Mucosa of descending colon (tissue), 3 donors: Measurements from ENCODE around the gene RASGEF1C. TPM values are rescaled to one million over a fixed set of nuclear protein-coding genes. Genes with fewer than 3 reads are reported as not detected.

ENCODE experiments used
- ATAC-seq: fragments of 200-7000 bp; cut with Tn5 transposase; one replicate; pipeline ENCODE4 v1.9.1; 2020; ENCODE audit warnings: mild to moderate bottlenecking, moderate library complexity
- DNase-seq, 3 donors: peaks; one replicate each; pipeline ENCODE4 v3.0.0-alpha.2; 2020
- H3K36me3 ChIP-seq: fragments of 200-600 bp; one replicate; pipeline ENCODE4 v1.8.0; 2021; ENCODE audit warnings: low read depth, mild to moderate bottlenecking
- H3K4me1 ChIP-seq: fragments of 200-600 bp; one replicate; pipeline ENCODE4 v1.8.0; 2021; ENCODE audit warnings: low read depth, mild to moderate bottlenecking
- H3K4me3 ChIP-seq: fragments of 200-600 bp; one replicate; pipeline ENCODE4 v1.8.0; 2021; ENCODE audit warnings: mild to moderate bottlenecking
- H3K9me3 ChIP-seq: fragments of 200-600 bp; one replicate; pipeline ENCODE4 v1.8.0; 2021; ENCODE audit warnings: mild to moderate bottlenecking
- intact Hi-C, 2 donors: fragments of 100-400 bp; cut with DNase I in 1 of 2; cut with micrococcal nuclease in 1 of 2; formaldehyde crosslinking; loops; one replicate each; pipeline versions ENCODE4 v1.11.0 to v1.11.1; 2022; cut with DNase I, micrococcal nuclease
- total RNA-seq, 3 donors: library from RNA; stranded (reverse); fragmentation: NEBNext Ultra II Directional in 2 of 3; extraction: Animal tissue kit (Norgen Biotek cat#: 25700) in 2 of 3; gene quantifications; one replicate each; pipeline versions ENCODE4 v1.2.1 to v1.2.4, GENCODE V29; 2021 to 2023
- TF ChIP-seq, protein P1 (sequence below): fragments of 200-600 bp; IDR thresholded peaks from one replicate; pipeline ENCODE4 v1.8.0; 2022; ENCODE audit warnings: antibody characterized with exemption, mild to moderate bottlenecking
- donor health status: DM: no; HTN: no; CAD: no; lungs with moderate emphysema.
- donor health status: DM: no; HTN: no; CAD: no.
- donor health status: DM: no; HTN: yes; CAD: no.

Gene RASGEF1C
- total RNA-seq, 3 donors from 2014 or later = 0.17 to 1.9 (median 0.65) TPM

DNA sequence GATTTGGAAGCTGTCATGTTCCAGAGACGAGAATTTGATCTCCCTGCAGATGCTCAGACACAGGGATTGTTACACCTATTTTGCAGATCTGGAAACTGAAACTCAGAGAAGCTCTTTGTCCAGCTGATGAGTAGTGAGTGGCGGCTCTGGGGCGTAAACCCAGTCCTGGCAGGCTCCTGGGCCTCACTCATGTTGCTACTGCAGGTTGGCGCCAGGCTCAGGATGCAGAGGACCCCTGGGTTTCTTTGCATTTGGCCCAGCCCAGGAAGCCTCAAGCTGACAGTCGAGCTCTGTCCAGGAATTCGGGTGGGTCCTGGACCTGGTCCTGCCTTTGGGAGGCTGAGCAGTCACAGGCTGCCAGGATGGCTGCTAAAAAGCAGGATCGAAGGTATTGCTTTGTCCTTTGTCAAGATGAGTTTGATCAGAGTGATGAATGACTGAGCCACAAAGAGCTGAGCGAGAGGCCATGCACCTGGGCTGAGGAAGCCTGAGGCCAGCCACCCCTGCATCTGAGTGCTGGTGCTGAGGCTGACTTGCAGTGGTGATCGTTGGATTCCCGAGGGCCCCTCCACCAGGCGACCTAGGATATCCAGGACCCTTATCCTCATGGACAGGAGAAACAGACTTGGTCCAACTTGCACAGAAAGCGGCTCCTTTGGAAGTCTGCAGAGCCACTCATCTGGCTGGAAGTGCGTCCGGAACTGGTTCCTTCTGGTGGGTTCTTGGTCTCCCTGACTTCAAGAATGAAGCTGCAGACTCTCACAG lies 129.1 kb downstream of the RASGEF1C start:
- TF ChIP-seq, protein P1, sequence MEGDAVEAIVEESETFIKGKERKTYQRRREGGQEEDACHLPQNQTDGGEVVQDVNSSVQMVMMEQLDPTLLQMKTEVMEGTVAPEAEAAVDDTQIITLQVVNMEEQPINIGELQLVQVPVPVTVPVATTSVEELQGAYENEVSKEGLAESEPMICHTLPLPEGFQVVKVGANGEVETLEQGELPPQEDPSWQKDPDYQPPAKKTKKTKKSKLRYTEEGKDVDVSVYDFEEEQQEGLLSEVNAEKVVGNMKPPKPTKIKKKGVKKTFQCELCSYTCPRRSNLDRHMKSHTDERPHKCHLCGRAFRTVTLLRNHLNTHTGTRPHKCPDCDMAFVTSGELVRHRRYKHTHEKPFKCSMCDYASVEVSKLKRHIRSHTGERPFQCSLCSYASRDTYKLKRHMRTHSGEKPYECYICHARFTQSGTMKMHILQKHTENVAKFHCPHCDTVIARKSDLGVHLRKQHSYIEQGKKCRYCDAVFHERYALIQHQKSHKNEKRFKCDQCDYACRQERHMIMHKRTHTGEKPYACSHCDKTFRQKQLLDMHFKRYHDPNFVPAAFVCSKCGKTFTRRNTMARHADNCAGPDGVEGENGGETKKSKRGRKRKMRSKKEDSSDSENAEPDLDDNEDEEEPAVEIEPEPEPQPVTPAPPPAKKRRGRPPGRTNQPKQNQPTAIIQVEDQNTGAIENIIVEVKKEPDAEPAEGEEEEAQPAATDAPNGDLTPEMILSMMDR = no peak
- DNase-seq (no peak), ATAC-seq (no peak)
- no peaks in the 10 kb centered on the region for H3K9me3 ChIP-seq
- no peaks in the 10 kb centered on the region for H3K36me3 ChIP-seq
- H3K4me1 ChIP-seq = no peaks in the 10 kb centered on the region
- H3K4me3 ChIP-seq = no peak overlapping the region
- intact Hi-C loops = no loop called here

DNA sequence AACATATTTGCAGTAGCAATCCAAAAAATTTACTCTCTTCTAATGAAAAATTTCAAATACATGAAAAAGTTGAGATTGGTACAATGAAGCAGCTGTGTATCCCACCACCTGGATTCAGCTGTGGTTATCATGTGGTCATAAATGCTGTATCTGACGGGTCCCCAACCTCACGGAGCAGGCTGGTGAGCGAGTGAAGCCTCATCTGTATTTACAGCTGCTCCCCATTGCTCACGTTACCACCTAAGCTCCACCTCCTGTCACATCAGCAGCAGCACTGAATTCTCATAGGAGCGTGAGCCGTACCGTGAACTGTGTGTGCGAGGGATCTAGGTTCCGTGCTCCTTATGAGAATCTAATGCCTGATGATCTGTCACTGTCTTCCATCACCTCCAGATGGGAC lies 130.7 kb downstream of the RASGEF1C start:
- no peaks in the 10 kb centered on the region for H3K4me1 ChIP-seq
- H3K9me3 ChIP-seq = no peaks in the 10 kb centered on the region
- ATAC-seq = no peak
- no peak overlapping the region for H3K4me3 ChIP-seq
- intact Hi-C loops = no loop called here
- TF ChIP-seq, protein P1 = no peak
- no peak for DNase-seq
- no peaks in the 10 kb centered on the region for H3K36me3 ChIP-seq

DNA sequence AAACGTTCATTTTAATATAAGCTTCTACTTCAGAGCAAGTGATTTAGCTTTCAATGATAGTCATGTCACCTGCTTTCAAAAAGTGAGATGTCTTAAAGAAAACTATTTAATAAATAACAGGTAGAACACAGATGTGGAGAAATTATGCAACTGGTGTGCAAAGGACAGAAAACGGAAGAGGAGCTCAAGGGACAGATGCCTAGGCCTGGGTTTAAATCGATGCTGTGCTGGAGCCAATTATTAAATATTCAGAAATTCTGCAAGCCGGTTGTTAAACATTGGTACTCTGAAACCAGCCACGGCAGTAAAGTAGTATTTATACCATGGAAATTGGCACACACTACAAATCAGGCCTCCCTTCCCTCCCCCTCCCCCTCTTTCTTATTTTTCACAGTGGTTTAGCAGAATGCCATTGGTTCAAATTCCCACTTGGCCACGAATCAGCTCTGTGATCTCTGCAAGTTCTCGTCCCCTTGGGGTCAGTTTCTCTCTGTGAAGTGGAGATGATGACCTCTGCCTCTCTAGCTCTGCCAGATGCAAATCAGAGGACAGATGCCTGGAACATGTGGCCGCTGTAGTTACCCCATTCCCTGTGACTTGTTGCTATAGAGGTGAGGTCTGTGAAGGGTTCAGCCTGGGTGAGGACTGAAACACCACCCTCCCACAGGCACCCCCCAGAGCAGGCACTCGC lies 131.3 kb downstream of the RASGEF1C start:
- no peak for ATAC-seq
- no peak for DNase-seq
- no peaks in the 10 kb centered on the region for H3K9me3 ChIP-seq
- H3K4me3 ChIP-seq = no peak overlapping the region
- TF ChIP-seq, protein P1 = no peak
- H3K36me3 ChIP-seq = no peaks in the 10 kb centered on the region
- no peaks in the 10 kb centered on the region for H3K4me1 ChIP-seq
- intact Hi-C loops = no loop called here

DNA sequence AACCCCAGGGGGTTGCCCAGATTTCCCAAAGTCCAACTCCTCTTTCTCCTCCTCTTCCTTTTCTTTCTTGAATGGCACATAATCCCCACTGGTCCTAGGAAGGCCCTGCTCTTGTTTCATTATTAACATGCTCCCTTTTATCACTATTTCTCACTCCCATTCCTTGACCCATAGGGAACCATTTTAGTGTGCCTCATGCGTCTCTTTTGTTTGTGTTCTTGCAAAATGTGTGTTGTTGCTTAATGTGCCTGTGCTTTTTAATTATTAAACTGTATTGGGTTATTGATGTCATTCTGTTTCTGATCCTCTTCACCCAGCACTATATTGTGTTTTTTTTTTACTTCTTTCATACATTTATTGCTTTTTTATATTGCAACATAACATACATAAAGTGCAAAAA lies 133.3 kb downstream of the RASGEF1C start:
- no peak for ATAC-seq
- Histone ChIP-seq H3K4me1 (peaks cover 5% of the 10 kb centered on the region), H3K9me3 (no peaks in the 10 kb centered on the region), H3K36me3 (no peaks in the 10 kb centered on the region), H3K4me3 (no peak overlapping the region)
- TF ChIP-seq, protein P1 = no peak
- no peak for DNase-seq
- intact Hi-C loops = no loop called here

DNA sequence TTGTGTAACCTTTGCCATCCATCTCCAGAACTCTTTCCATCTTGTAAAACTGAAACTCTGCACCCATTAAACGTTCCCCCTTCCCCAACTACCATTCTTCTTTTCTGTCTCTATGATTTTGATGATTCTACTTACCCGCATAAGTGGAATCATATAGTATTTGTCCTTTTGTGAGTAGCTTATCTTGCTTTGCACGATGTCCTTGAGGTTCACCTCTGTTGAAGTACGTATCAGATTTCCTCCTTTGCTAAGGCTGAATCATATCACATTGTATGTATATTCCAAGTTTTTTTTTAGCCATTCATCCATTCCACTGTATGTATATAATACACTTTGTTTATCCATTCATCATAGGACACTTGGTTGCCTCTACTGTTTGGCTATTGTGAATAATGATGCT lies 134.5 kb downstream of the RASGEF1C start:
- ATAC-seq = no peak
- intact Hi-C loops = no loop called here

More for the DNA sequence above, 134.5 kb downstream of the RASGEF1C start:
- TF ChIP-seq, protein P1 = no peak
- Histone ChIP-seq H3K4me3 (no peak overlapping the region), H3K9me3 (no peaks in the 10 kb centered on the region), H3K4me1 (peaks cover 5% of the 10 kb centered on the region), H3K36me3 (no peaks in the 10 kb centered on the region)
- DNase-seq = no peak
